Transverse colon (tissue), 4 donors: Measurements from ENCODE around the gene PIEZO1. TPM values are rescaled to one million over a fixed set of nuclear protein-coding genes. Genes with fewer than 3 reads are reported as not detected.
"Not testable (repeated sequence)": the region's sequence is repeated elsewhere in the genome, so short reads cannot be mapped to it uniquely, and the experiment has no call there.

ENCODE experiments used
- DNase-seq: peaks from one replicate; pipeline ENCODE4 v3.0.0-alpha.2; 2019
- H3K27ac ChIP-seq, 4 donors: fragments of 200-600 bp; sonication (generic); 2 replicates each; pipeline ENCODE4 v1.5.1; 2016 to 2018; ENCODE audit warnings: inconsistent platforms in 4 of 4
- H3K27me3 ChIP-seq: fragments of 200-600 bp; sonication (generic); 2 replicates; pipeline ENCODE4 v1.5.1; 2017; ENCODE audit warnings: inconsistent platforms
- H3K36me3 ChIP-seq, 4 donors: fragments of 200-600 bp; sonication (generic); 2 replicates each; pipeline ENCODE4 v1.5.1; 2017 to 2019; ENCODE audit warnings: inconsistent platforms in 4 of 4
- H3K4me1 ChIP-seq, 4 donors: fragments of 200-600 bp; sonication (generic); 2 replicates each; pipeline ENCODE4 v1.5.1; 2017 to 2020; ENCODE audit warnings: inconsistent platforms in 4 of 4
- H3K4me3 ChIP-seq, 4 donors: fragments of 200-600 bp; sonication (generic); 1 replicate in 1 of 4; 2 replicates in 3 of 4; pipeline versions ENCODE4 v1.5.1 to v1.6.1; 2017 to 2019; ENCODE audit warnings: inconsistent platforms in 4 of 4
- H3K9me3 ChIP-seq, 2 donors: fragments of 200-600 bp; sonication (generic); 2 replicates each; pipeline ENCODE4 v1.5.1; 2017 to 2019; ENCODE audit warnings: inconsistent platforms in 2 of 2
- CTCF ChIP-seq, 5 experiments: fragments of 200-600 bp in 3 of 5; fragments of 450-650 bp in 2 of 5; sonication (generic) in 3 of 5; IDR thresholded peaks; 1 replicate in 2 of 5; 2 replicates in 3 of 5; pipeline ENCODE4 v1.5.1; 2016 to 2017; ENCODE audit warnings: antibody characterized with exemption in 5 of 5, inconsistent platforms in 3 of 5, mild to moderate bottlenecking in 2 of 5, moderate library complexity in 1 of 5
- EP300 ChIP-seq: sonication (generic); formaldehyde crosslinking; IDR thresholded peaks from one replicate; pipeline ENCODE4 v1.6.1; 2017; ENCODE audit warnings: antibody characterized with exemption, low read depth
- POLR2A ChIP-seq: fragments of 450-650 bp; IDR thresholded peaks from one replicate; pipeline ENCODE4 v1.6.1; 2016; ENCODE audit warnings: antibody characterized with exemption, mild to moderate bottlenecking, moderate library complexity
- POLR2AphosphoS5 ChIP-seq, 3 donors: sonication (generic); formaldehyde crosslinking; IDR thresholded peaks; one replicate each; pipeline ENCODE4 v1.6.1; 2016; ENCODE audit warnings: antibody characterized with exemption in 3 of 3
- WGBS, 2 donors: methylation state at CpG; one replicate each; pipeline ENCODE4 v1.1.5; 2018; ENCODE audit warnings: low coverage in 1 of 2; 5-methylcytosine and 5-hydroxymethylcytosine counted together
- in situ Hi-C, 4 donors: fragments of 200-750 bp; cut with MboI; loops; one replicate each; pipeline versions ENCODE4 v1.15.0 to v1.15.1; 2017; ENCODE audit warnings: low sequenced_read_pairs in 3 of 4, low pct_ligation_motif_present in 1 of 4, low pct_unique_long_range_greater_than_20kb in 1 of 4
- intact Hi-C: fragments of 100-400 bp; cut with DNase I; formaldehyde crosslinking; loops from one replicate; pipeline ENCODE4 v1.15.1; 2023; ENCODE audit warnings: low total_unique reads
- total RNA-seq, 4 donors: library from RNA; depleted of rRNA; stranded (reverse); fragments of >200 nt; gene quantifications; one replicate each; pipeline ENCODE4 v1.1.0, GENCODE V29; 2016

The PIEZO1 gene
- total RNA-seq, 4 donors from 2014 or later = 133 to 546 (median 179) TPM

GRCh38 chr16:88826070-88826840 lies 41.2 kb upstream of the PIEZO1 start:
- DNase-seq = peak; percentile 73
- Histone ChIP-seq H3K36me3 (peaks cover 0 to 14% (median 3%) of the 10 kb centered on the region in 4 donors), H3K27ac (peak overlapping the region in 3 of 4 donors; percentile 8 to 46 (median 40)), H3K9me3 (no peaks in the 10 kb centered on the region), H3K4me1 (peaks cover 0 to 11% (median 4%) of the 10 kb centered on the region in 4 donors), H3K4me3 (no peak overlapping the region), H3K27me3 (no peaks in the 10 kb centered on the region)
- intact Hi-C loops = no loop called here
- in situ Hi-C loops = no loop called here
- TF ChIP-seq EP300 (no peak), POLR2AphosphoS5 (IDR thresholded peaks at IDR 0.05) (no peak), CTCF (IDR thresholded peaks at IDR 0.05) (no peak), POLR2A (no peak)
- 71% methylated on average over 19 of the region's 26 CpGs; no CpG with 5 or more reads in 1 of the 2 donors for WGBS, 2 donors

DNA sequence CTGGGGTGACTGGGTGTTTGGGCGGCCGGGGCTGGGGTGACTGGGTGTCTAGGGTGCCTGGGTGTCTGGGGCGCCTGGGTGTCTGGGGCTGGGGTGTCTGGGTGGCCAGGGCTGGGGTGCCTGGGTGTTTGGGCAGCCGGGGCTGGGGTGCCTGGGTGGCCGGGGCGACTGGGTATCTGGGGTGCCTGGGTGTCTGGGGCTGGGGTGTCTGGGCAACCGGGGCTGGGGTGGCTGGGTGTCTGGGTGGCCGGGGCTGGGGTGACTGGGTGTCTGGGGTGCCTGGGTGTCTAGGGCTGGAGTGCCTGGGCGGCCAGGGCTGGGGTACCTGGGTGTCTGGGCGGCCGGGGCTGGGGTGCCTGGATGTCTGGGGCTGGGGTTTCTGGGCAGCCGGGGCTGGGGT lies 40.1 kb upstream of the PIEZO1 start:
- in situ Hi-C loops (no loop called here), intact Hi-C loops (no loop called here)
- no peaks in the 10 kb centered on the region for H3K27me3 ChIP-seq
- H3K9me3 ChIP-seq = no peaks in the 10 kb centered on the region
- WGBS, 2 donors = 90% methylated on average over 10 of the region's 12 CpGs; no CpG with 5 or more reads in 1 of the 2 donors
- H3K27ac ChIP-seq = no peak overlapping the region
- no peak overlapping the region for H3K4me3 ChIP-seq
- peaks cover 0 to 14% (median 3%) of the 10 kb centered on the region in 4 donors for H3K36me3 ChIP-seq
- TF ChIP-seq POLR2A (no peak), EP300 (no peak), POLR2AphosphoS5 (IDR thresholded peaks at IDR 0.05) (no peak), CTCF (IDR thresholded peaks at IDR 0.05) (no peak)
- DNase-seq = no peak
- peaks cover 0 to 11% (median 4%) of the 10 kb centered on the region in 4 donors for H3K4me1 ChIP-seq

DNA sequence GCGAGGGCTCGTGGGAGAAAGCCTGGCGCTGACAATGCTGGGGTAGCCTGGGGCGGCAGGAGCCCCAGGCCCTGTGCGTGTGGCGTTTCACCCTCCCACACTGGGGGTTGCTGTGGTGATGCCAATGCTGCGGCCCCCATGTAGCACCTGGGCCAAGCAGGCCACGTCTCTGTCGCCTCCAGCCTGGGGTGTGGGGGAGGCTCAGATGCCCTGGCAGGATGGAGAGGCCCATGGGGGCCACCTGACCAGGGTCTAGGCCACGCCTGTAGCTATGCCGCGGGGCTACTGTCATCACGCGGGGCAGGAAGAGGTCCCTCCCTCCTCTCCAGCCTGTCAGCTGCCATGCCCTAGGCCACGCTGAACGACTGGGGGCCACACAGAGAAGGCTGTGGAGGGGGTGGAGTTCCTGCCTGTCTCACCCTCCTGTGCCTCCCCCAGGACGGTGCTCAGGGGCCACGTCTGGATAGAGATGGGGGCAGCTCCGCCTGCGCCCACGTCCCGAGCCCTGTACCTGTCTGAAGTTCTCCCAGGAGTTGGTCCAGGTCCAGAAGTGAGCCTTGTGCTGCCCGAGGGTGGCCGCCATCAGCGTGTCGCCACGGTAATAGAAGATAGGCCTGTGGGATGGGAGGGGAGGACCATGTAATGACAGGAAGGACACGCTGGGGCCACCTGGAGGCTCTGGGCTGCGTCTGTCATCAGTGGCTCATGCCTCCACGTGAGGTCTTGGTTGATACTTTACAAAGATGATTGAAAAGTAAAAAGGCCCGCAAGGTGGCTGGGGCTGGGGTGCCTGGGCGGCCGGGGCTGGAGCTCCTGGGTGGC lies 39.4 kb upstream of the PIEZO1 start:
- TF ChIP-seq CTCF (IDR thresholded peaks at IDR 0.05) = no peak
- TF ChIP-seq POLR2A = no peak
- TF ChIP-seq EP300 = no peak
- TF ChIP-seq POLR2AphosphoS5 (IDR thresholded peaks at IDR 0.05) = no peak
- H3K27me3 ChIP-seq = no peaks in the 10 kb centered on the region
- in situ Hi-C loops (loop anchor here in 1 of 4 donors (25.0 kb wide), 1 partner anchor 388 kb away; the partner anchor contains the start of genes SLC22A31 and ZNF778), intact Hi-C loops (no loop called here)
- H3K36me3 ChIP-seq = peaks cover 0 to 14% (median 3%) of the 10 kb centered on the region in 4 donors
- H3K9me3 ChIP-seq = no peaks in the 10 kb centered on the region
- no peak overlapping the region for H3K4me3 ChIP-seq
- DNase-seq = no peak
- H3K4me1 ChIP-seq = peaks cover 0 to 11% (median 4%) of the 10 kb centered on the region in 4 donors
- no peak overlapping the region for H3K27ac ChIP-seq
- WGBS, 2 donors = 89% methylated on average over 31 of the region's 33 CpGs; no CpG with 5 or more reads in 1 of the 2 donors

GRCh38 chr16:88823646-88824045 lies 38.6 kb upstream of the PIEZO1 start:
- DNase-seq, H3K27me3 ChIP-seq, intact Hi-C loops, H3K27ac ChIP-seq, H3K9me3 ChIP-seq, H3K4me3 ChIP-seq: not testable (repeated sequence)
- Histone ChIP-seq H3K4me1 (peaks cover 0 to 11% (median 4%) of the 10 kb centered on the region in 4 donors), H3K36me3 (peaks cover 0 to 14% (median 3%) of the 10 kb centered on the region in 4 donors)
- in situ Hi-C loops = loop anchor here in 1 of 4 donors (25.0 kb wide), 1 partner anchor 389 kb away; the partner anchor contains the start of genes SLC22A31 and ZNF778
- WGBS, 2 donors = 95% methylated on average over 14 of the region's 31 CpGs; no CpG with 5 or more reads in 1 of the 2 donors
